Measurements from ENCODE around the gene POU6F1.

DNA sequence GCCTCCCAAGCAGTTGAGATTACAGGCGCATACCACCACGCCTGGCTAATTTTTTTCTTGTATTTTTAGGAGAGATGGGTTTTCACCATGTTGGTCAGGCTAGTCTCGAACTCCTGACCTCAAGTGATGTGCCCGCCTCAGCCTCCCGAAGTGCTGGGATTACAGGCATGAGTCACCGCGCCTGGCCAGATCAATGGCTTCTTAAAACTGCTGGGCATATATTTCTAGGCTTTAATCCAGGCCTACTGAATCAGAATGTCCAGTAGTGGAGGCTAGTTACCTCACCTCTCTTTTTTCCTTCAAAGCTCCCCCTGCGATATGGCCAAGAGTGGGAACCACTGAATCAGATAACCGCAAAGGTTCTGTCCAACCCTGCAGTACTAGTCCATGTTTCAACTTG, 17.1 kb downstream of the POU6F1 start:
- TF ChIP-seq CTCF (tag by site-specific recombination; IDR thresholded peaks at IDR 0.05) = no peak
- no peak for TF ChIP-seq ZNF629 (tag by site-specific recombination; IDR thresholded peaks at IDR 0.05)
- TF ChIP-seq ZNF76 (tag by site-specific recombination; IDR thresholded peaks at IDR 0.05; ENCODE audit: borderline replicate concordance, low read depth) = no peak
- TF ChIP-seq ZNF248 (tag by site-specific recombination; IDR thresholded peaks at IDR 0.05) = no peak
- no peak for TF ChIP-seq ZBTB21 (tag by site-specific recombination; IDR thresholded peaks at IDR 0.05)

Data from HEK293 (cell line).